IMR-90 (cell line): ENCODE results near the gene MYDGF. TPM values are rescaled to one million over a fixed set of nuclear protein-coding genes. Genes with fewer than 3 reads are reported as not detected.

ENCODE experiments used
- ATAC-seq: fragments of 200-7000 bp; cut with Tn5 transposase; 2 replicates; pipeline ENCODE4 v1.9.1; 2020; ENCODE audit warnings: low read depth, mild to moderate bottlenecking, moderate library complexity
- BruUV-seq: library from RNA; stranded (reverse); fragments of 400-500 nt; replicated peaks from 2 replicates; lab custom pipeline; 2021; lab: Mats Ljungman, UMichigan
- CTCF ChIA-PET: fragments of 300-600 bp; formaldehyde crosslinking; extraction: SDS; loops from one replicate; lab custom pipeline; 2021; ENCODE audit warnings: antibody characterized with exemption; lab: Yijun Ruan, JAX
- POLR2A ChIA-PET: fragments of 300-600 bp; sonication (Branson Sonifier 250); formaldehyde crosslinking; loops from one replicate; lab custom pipeline; 2022; ENCODE audit warnings: antibody characterized with exemption; ENCODE audit not compliant: unreplicated experiment; lab: Charles Lee
- DNase-seq: peaks from one replicate; pipeline ENCODE4 v3.0.0; 2013
- H2AFZ ChIP-seq: replicated peaks from 2 replicates; pipeline ENCODE3; 2013; ENCODE audit warnings: low read length, mild to moderate bottlenecking; ENCODE audit not compliant: poor library complexity
- H2AK5ac ChIP-seq: 2 replicates; pipeline ENCODE4 v1.6.1; 2013; ENCODE audit warnings: low read depth, low read length, inconsistent platforms
- H2AK9ac ChIP-seq: replicated peaks from 2 replicates; pipeline ENCODE3; 2013; ENCODE audit warnings: mild to moderate bottlenecking, low read depth, low read length, moderate library complexity; ENCODE audit not compliant: poor library complexity
- H2BK120ac ChIP-seq: 2 replicates; pipeline ENCODE4 v1.6.1; 2013; ENCODE audit warnings: low read depth, low read length, inconsistent platforms
- H2BK15ac ChIP-seq: 3 replicates; pipeline ENCODE4 v1.6.1; 2013; ENCODE audit warnings: low read depth, low read length, inconsistent platforms
- H2BK20ac ChIP-seq: 2 replicates; pipeline ENCODE4 v1.6.1; 2013; ENCODE audit warnings: low read depth, mild to moderate bottlenecking, inconsistent platforms, low read length, moderate library complexity
- H2BK5ac ChIP-seq: 2 replicates; pipeline ENCODE4 v1.6.1; 2013; ENCODE audit warnings: mild to moderate bottlenecking, low read depth, low read length, inconsistent platforms; ENCODE audit not compliant: poor library complexity, severe bottlenecking
- H3K14ac ChIP-seq: replicated peaks from 2 replicates; pipeline ENCODE4 v1.6.1; 2013; ENCODE audit warnings: low read depth, low read length, inconsistent platforms
- H3K18ac ChIP-seq: 2 replicates; pipeline ENCODE4 v1.6.1; 2013; ENCODE audit warnings: low read depth, low read length, control low read depth
- H3K23ac ChIP-seq: 2 replicates; pipeline ENCODE4 v1.6.1; 2013; ENCODE audit warnings: low read depth, low read length, inconsistent platforms
- H3K27ac ChIP-seq: 2 replicates; pipeline ENCODE4 v1.5.1; 2013; ENCODE audit warnings: mild to moderate bottlenecking, control low read depth, low read length; ENCODE audit not compliant: insufficient read depth
- H3K27me3 ChIP-seq: 2 replicates; pipeline ENCODE4 v1.6.1; 2013; ENCODE audit warnings: low read length; ENCODE audit not compliant: control insufficient read depth, insufficient read depth
- H3K36me3 ChIP-seq: 2 replicates; pipeline ENCODE4 v1.6.1; 2013; ENCODE audit warnings: low read length, mixed read lengths; ENCODE audit not compliant: control insufficient read depth, insufficient read depth
- H3K4ac ChIP-seq: 2 replicates; pipeline ENCODE4 v1.6.1; 2013; ENCODE audit warnings: low read depth, low read length, inconsistent platforms
- H3K4me1 ChIP-seq: 2 replicates; pipeline ENCODE4 v1.6.1; 2013; ENCODE audit warnings: low read length, mixed read lengths; ENCODE audit not compliant: control insufficient read depth, insufficient read depth
- H3K4me2 ChIP-seq: 2 replicates; pipeline ENCODE4 v1.6.1; 2013; ENCODE audit warnings: low read depth, mild to moderate bottlenecking, control low read depth, low read length, moderate library complexity
- H3K4me3 ChIP-seq: 2 replicates; pipeline ENCODE4 v1.5.1; 2013; ENCODE audit warnings: low read depth, mild to moderate bottlenecking, control low read depth, low read length, moderate library complexity; ENCODE audit not compliant: insufficient read depth
- H3K56ac ChIP-seq: 2 replicates; pipeline ENCODE4 v1.6.1; 2013; ENCODE audit warnings: low read length, inconsistent platforms; ENCODE audit not compliant: insufficient read depth; ENCODE audit errors: extremely low read depth
- H3K79me1 ChIP-seq, 2 experiments: 2 replicates each; pipeline ENCODE4 v1.6.1; 2013; ENCODE audit warnings: low read length in 2 of 2, inconsistent platforms in 1 of 2, low read depth in 1 of 2
- H3K9ac ChIP-seq: 2 replicates; pipeline ENCODE4 v1.6.1; 2013; ENCODE audit warnings: low read depth, low read length, control low read depth
- H3K9me1 ChIP-seq: 2 replicates; pipeline ENCODE4 v1.6.1; 2013; ENCODE audit warnings: low read length, inconsistent platforms; ENCODE audit not compliant: insufficient read depth
- H3K9me3 ChIP-seq: 2 replicates; pipeline ENCODE4 v1.6.1; 2013; ENCODE audit warnings: low read length; ENCODE audit not compliant: control insufficient read depth, insufficient read depth
- H4K20me1 ChIP-seq: 2 replicates; pipeline ENCODE4 v1.6.1; 2013; ENCODE audit warnings: low read length, inconsistent platforms; ENCODE audit not compliant: insufficient read depth
- H4K5ac ChIP-seq: 2 replicates; pipeline ENCODE4 v1.6.1; 2013; ENCODE audit warnings: mild to moderate bottlenecking, low read depth, low read length, control low read depth
- H4K8ac ChIP-seq, 2 experiments: 2 replicates each; pipeline ENCODE4 v1.6.1; 2013; ENCODE audit warnings: low read depth in 2 of 2, low read length in 2 of 2, control low read depth in 1 of 2, inconsistent platforms in 1 of 2
- H4K91ac ChIP-seq: 2 replicates; pipeline ENCODE4 v1.6.1; 2013; ENCODE audit warnings: low read depth, low read length, inconsistent platforms; ENCODE audit not compliant: insufficient read depth
- NFE2L2 ChIP-seq: fragments of 150-350 bp; IDR thresholded peaks from 2 replicates; pipeline ENCODE4 v1.6.1; 2016; ENCODE audit warnings: low read depth, mild to moderate bottlenecking, low read length
- RCOR1 ChIP-seq: IDR thresholded peaks from 2 replicates; pipeline ENCODE4 v1.6.1; 2012; ENCODE audit warnings: mild to moderate bottlenecking, low read length, improper control_type of control experiment; ENCODE audit not compliant: insufficient replicate concordance
- WGBS, 2 experiments: methylation state at CpG; one replicate each; pipeline versions ENCODE4 v1.1.5 to v1.1.7; 2013; ENCODE audit warnings: missing lambda C conversion rate in 2 of 2; ENCODE audit not compliant: insufficient read length in 1 of 2; ENCODE audit errors: extremely low coverage in 2 of 2; 5-methylcytosine and 5-hydroxymethylcytosine counted together
- dilution Hi-C: fragments of 300-500 bp; cut with HindIII; formaldehyde crosslinking; loops from one replicate; pipeline ENCODE4 v1.14.3; 2018; ENCODE audit warnings: low sequenced_read_pairs; ENCODE audit not compliant: unreplicated experiment
- in situ Hi-C: fragments of 300-500 bp; cut with MboI; formaldehyde crosslinking; loops from 3 replicates; pipeline ENCODE4 v1.14.3; 2019; ENCODE audit warnings: low sequenced_read_pairs, inconsistent platforms, mixed read lengths
- intact Hi-C: fragments of 100-400 bp; cut with micrococcal nuclease; formaldehyde crosslinking; loops from 2 replicates; pipeline ENCODE4 v1.10.0; 2022
- polyA plus RNA-seq, 3 experiments: library from polyadenylated mRNA; depleted of rRNA; stranded (reverse); fragments of >200 nt; gene quantifications; 2 replicates each; pipeline ENCODE4 v1.2.3, GENCODE V29; 2012; ENCODE audit warnings: low replicate concordance in 1 of 3
- total RNA-seq: library from RNA; depleted of rRNA; stranded (reverse); fragments of >200 nt; gene quantifications from 2 replicates; pipeline ENCODE4 v1.2.3, GENCODE V29; 2012

The MYDGF gene
- total and polyA plus RNA-seq, 2 of the 4 experiments (the other 2 are of a cell fraction), result 203 to 310 TPM

GRCh38 chr19:4693471-4694121 is 23.5 kb upstream of the MYDGF start:
- Histone ChIP-seq H3K4me2 (no peak overlapping the region), H3K14ac (0 out of 2 replicates have a peak overlapping the region, but pooled peaks have one; percentile 60), H3K18ac (peak overlapping the region; percentile 15; the same call in 1 of the 2 replicates), H3K27ac (peak overlapping the region; percentile 60), H3K4me3 (no peak overlapping the region), H3K36me3 (peaks cover 67% of the 10 kb centered on the region), H2BK5ac (peak overlapping the region; percentile 88), H2AK5ac (peak overlapping the region; percentile 90), H3K79me1 (peaks cover 0 to 32% of the 10 kb centered on the region in 2 experiments; a peak in 3 of 4 replicates), H3K9ac (no peak overlapping the region), H4K5ac (peak overlapping the region; percentile 39; the same call in 1 of the 2 replicates), H3K56ac (peak overlapping the region; percentile 26; the same call in 1 of the 2 replicates), H4K91ac (peak overlapping the region; percentile 41), H3K4me1 (peaks cover 14% of the 10 kb centered on the region), H2AK9ac (peak overlapping the region; percentile 44), H2AFZ (no peak overlapping the region), H2BK15ac (no peak overlapping the region), H2BK120ac (peak overlapping the region; percentile 39; the same call in 1 of the 2 replicates), H4K20me1 (peaks cover 6% of the 10 kb centered on the region; the same call in 1 of the 2 replicates), H4K8ac (peak overlapping the region; percentile 42 to 81; a peak in 2 of 4 replicates), H3K9me1 (peaks cover 18% of the 10 kb centered on the region), H3K9me3 (no peaks in the 10 kb centered on the region), H3K27me3 (no peaks in the 10 kb centered on the region), H2BK20ac (no peak overlapping the region), H3K4ac (peak overlapping the region; percentile 49), H3K23ac (no peak overlapping the region)
- ChIA-PET POLR2A (no interaction called here), CTCF (no interaction called here)
- no peak for ATAC-seq
- in situ Hi-C loops (no loop called here), dilution Hi-C loops (no loop called here), intact Hi-C loops (no loop called here)
- BruUV-seq, result no TSS peak
- TF ChIP-seq RCOR1, result no peak
- TF ChIP-seq NFE2L2, result no peak
- DNase-seq, result no peak
- WGBS, 2 experiments, result 94% methylated on average over 6 of the region's 15 CpGs; no CpG with 5 or more reads in 1 of the 2 experiments
